Sigmoid colon (tissue), 4 donors: ENCODE data around the gene ZNF506.

Experiments
- CTCF ChIP-seq, 4 experiments: fragments of 450-650 bp in 3 of 4; fragments of 200-600 bp in 1 of 4; IDR thresholded peaks; one replicate each; pipeline ENCODE4 v1.5.1; 2016 to 2019; ENCODE audit warnings: antibody characterized with exemption in 4 of 4, mild to moderate bottlenecking in 3 of 4, moderate library complexity in 2 of 4
- EP300 ChIP-seq, 4 donors: sonication (generic); formaldehyde crosslinking; IDR thresholded peaks; one replicate each; pipeline ENCODE4 v1.6.1; 2017; ENCODE audit warnings: antibody characterized with exemption in 4 of 4
- POLR2A ChIP-seq, 2 donors: fragments of 450-650 bp; IDR thresholded peaks; one replicate each; pipeline ENCODE4 v1.6.1; 2016; ENCODE audit warnings: antibody characterized with exemption in 2 of 2, mild to moderate bottlenecking in 2 of 2, moderate library complexity in 2 of 2
- POLR2AphosphoS5 ChIP-seq, 4 donors: sonication (generic); formaldehyde crosslinking; IDR thresholded peaks; one replicate each; pipeline ENCODE4 v1.6.1; 2017; ENCODE audit warnings: antibody characterized with exemption in 4 of 4

- TF ChIP-seq CTCF (IDR thresholded peaks at IDR 0.05): no peak
- peak; percentile 19 to 80 (median 72) for TF ChIP-seq POLR2AphosphoS5 (IDR thresholded peaks at IDR 0.05)
- no peak for TF ChIP-seq POLR2A (IDR thresholded peaks at IDR 0.05)
- no peak for TF ChIP-seq EP300 (IDR thresholded peaks at IDR 0.05)
Observed at GRCh38 chr19:19776206-19777008, 45.1 kb downstream of the ZNF506 start.
